HG02798 (cell line): ENCODE results near the gene IFT20.
"Not testable (repeated sequence)": the region's sequence is repeated elsewhere in the genome, so short reads cannot be mapped to it uniquely, and the experiment has no call there.

Experiments used
- ATAC-seq: cut with Tn5 transposase; IDR thresholded peaks from one replicate; pipeline ENCODE4 v1.9.1; 2021; ENCODE audit warnings: mild to moderate bottlenecking; ENCODE audit not compliant: unreplicated experiment, poor library complexity

The IFT20 gene

DNA sequence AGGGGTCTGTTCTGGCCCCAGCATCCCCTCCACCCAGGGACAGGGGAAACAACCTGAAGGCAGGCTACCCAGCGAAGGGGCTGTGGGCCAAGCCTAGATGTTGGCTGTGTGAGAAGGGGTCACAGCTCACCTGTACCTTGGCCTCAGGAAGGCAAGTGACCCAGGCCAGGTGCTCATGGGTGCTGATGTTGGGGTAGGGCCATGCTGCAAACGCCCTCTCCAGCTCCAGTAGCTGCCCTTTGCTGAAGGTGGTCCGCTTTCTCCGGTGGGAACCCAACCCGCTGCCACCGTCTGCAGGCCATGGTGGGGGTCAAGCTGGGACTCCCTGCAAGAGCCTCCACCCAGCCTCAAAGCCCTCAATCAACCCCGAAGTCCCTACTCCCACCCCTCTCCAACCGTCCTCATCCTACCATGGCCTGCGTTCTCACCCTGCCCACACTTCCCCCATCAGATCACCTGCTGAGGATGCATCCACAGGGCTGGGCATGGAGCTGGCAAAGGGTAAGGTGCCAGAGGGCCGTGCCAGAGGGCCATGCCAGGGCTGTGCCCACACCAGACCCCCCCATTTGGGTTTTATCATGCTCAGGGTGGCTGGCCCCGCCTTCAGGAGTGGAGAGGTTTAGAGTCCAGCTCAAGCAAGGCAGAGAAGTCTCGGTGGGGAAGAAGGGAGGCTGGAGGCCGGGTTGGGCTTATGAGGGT, 29.5 kb upstream of the IFT20 start, which contains the start of gene SEBOX:
Gene SEBOX, minus strand, starts transcription at position 535 of the 699 bp plus-strand sequence. Its CDS starts 48 bp downstream, at position 487.
- no peak for ATAC-seq

DNA sequence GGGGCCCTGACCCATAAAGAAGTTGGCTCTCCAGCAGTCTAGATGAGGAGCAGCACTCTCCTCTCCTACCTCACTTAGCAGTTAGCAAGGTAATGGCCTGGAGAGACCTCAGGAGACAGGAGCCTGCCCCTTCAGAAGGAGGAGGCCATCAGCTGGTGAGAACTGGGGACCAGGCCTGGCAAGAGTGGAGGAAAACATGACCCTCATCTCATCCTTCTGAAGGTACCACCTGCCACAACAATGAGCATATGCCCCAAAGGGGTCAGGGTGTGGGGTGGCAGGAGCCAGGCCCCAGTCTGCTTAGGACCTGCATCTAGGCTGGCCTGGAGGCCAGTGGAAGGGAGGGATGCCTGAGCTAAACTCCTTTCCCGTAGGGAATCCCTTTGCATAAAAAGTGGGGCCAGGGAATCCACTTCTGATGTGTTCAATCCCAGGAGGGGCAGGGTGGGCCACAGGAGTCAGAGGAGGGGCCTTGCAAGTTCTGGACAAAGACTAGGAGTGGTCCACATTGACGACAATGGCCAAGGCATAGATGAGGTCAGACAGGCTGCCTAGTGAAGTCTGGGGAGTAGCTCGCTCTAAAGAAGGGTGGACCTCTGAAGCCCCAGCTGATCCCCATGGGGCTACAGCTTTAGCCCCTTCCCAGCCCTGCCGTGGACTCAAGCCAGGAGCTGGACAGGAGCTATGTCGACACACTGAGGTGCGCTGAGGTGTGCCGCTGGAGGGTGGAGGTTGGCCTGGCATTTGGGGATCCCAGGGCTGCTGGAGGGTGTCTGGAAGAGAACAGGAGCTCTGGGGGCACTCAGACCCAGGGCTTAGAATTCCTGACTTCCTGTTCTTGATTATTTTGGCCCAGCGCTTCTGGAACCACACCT, 28.7 kb upstream of the IFT20 start:
- no peak for ATAC-seq

DNA sequence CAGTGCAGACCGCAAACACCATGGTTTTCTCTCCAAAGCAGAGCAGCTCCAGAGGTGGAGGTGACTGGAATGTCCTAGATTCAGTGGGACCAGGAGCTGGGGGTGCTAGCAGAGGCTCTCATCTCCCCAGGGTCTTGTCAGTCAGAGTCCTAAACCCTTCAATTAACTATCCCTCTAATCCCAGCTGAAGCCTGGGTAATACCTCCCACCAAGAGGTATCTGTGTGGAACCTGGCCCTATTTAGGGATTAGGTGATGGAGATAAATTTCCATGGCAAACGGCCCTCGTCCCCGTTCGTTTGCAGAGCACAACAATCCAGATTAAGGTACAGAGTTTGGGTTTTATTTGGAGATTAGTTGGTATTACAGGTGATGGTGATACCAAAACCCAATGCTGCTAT, 27.9 kb upstream of the IFT20 start:
- ATAC-seq = no peak

DNA sequence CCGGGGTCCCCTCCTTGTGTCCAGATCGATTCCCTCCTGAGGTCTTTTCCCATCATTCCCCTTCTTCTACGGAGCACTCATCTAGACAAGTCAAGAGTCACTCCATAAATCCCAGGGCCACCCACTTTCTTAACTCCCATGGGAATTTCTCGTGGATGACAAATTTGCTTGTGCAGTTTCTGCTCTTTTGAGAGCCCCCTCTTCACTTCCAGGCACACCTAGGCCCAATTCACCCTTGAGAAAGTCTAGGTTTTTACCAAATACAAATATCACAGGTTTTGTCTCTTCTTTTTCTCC, 22.6 kb upstream of the IFT20 start:
- ATAC-seq = no peak

DNA sequence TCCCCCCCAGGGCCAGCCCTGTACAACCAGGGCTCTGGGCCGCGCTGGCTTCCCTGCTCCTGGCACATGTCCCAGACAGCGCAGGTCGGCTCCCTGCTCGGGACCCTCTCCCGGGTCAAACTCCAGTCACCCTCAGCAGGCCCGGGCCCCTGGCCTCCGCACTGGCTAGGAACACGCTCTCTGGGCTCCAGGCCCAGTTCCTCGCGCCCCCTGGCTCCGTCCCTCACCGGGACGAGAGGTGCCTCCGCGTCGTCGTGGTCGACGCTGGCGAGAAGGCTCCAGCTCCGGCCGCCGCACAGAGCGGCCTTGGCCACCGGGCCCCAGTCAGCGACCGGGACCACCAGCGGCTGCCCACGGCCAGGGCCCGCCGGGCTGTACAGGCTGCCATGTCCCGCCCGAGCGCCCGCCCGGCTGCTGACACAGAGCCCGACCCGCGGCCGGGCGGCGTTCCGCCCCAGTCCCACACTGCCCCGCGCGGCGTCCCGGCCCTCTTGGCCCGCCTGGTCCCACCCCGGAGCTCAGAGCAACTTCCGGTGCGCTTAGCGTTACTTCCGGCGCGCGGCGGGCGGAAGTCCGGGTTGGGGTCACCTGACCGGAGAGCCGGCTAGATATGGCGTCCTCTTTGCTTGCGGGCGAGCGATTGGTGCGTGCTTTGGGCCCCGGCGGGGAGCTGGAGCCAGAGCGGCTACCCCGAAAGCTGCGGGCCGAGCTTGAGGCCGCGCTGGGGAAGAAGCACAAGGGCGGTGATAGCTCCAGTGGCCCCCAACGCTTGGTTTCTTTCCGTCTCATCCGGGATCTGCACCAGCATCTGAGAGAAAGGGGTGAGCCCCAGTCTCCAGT, 22.0 kb upstream of the IFT20 start, which contains the start of gene POLDIP2:
Gene POLDIP2, minus strand, starts transcription at position 467 of the 840 bp plus-strand sequence. Its CDS starts 79 bp downstream, at position 388.
- ATAC-seq = peak; percentile 99

DNA sequence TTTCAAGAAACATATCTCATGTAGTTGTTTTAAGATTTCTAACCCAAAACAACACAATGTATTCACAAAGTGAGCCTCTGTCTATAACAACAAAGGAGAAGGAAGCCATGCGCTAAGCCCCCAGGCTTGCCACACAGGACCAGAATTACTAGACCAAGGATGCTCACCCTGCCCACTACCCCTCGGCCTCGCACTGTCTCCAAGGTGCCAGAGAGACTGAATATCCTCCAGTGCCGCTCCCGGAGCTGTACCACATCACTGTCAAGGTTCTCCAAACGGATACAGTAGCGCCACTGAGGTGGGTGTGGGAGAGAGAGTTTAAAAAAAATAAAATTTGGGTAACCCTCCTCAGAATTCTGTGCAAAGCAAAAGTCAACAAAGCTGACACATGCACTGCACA, 15.0 kb upstream of the IFT20 start:
- no peak for ATAC-seq

DNA sequence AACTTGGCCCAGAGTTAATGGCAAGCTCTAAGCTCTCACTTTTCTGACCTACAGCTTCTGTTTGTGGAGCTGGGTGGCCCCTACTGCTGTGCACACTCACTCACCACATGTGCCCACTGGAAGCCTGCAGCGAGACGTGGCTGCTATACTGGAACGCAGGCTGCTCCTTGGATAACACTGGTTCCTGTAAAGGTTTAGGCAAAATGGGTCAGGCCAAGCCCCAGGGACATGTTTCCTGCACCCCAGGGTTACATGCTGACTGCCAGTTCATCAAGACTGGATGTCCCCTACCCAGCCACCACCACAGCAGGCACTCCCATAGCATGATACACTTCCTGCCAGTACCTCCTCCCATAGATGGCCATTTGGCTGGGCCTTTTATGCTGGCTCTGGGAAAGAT, 13.7 kb upstream of the IFT20 start:
- ATAC-seq = no peak

DNA sequence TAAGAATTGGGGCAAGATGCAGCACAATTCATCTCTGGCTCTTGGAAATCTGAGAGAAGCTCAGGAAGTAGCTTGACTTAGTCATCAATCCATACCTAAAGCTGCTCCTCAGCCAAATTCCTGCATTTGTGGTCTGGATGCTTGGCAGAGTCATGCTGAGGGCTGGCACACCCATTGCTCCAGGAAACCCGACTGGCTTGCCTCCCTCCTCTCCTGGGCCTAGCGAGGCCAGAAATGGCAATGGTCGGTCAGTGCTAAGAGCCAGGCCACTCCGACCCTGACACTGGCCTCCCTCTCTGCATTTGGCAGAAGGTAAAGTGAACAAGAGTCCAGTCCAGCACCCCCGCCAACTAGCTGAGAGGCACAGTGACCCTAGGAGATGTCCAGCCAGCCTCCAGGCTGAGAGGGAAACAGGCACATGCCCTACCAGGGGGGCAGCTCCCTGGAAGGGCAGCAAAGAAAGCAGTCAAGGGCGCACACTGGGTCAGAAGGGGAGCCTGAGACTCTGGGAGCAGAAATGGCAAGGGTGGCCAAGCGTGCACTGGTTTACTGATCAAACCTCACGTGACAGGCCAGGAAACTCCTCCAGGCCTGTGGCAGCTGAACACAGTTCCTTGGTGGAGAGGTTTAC, 12.1 kb upstream of the IFT20 start:
- ATAC-seq = no peak

DNA sequence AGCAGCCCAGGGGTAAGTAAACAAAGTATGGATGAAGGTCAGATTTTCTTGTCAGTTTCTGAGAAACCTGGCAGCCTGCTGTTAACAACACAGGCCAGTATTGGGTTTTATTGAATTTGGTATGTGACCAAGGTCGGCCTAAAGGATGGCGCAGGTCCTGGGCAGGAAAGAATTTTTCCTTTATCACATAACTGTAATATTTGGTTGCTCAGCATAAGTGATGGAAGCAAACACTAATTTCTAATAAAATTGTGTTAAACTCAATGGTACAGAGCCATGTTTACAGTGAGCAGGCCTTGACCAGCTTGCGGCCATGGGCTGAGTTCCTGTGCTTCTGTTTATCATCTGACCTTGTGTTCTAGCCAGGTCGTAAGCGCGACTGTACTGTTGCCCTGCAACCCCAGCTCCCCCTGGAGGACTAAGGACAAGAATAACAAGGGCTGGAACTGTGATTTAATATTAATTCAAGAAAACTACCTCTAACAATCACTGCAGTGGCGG, 11.5 kb upstream of the IFT20 start:
- ATAC-seq = no peak

DNA sequence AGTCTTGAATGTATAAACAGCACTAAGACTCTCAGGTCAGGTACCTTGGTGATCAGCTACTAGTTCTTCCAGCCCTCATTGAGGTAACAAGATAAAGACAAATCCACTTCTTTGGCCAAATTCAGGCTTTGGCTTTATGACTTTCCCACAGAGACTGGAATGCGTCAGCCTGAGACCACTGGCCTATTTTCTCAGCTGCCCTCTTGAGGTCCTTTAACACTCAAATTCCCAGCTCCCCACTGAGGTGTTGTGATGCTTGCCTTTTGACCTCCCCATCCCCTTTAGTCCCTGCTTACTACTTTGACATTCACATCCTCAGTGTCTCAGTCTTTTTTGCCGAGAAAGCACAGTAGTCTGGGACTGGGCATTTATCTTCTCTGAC, 10.9 kb upstream of the IFT20 start:
- no peak for ATAC-seq

DNA sequence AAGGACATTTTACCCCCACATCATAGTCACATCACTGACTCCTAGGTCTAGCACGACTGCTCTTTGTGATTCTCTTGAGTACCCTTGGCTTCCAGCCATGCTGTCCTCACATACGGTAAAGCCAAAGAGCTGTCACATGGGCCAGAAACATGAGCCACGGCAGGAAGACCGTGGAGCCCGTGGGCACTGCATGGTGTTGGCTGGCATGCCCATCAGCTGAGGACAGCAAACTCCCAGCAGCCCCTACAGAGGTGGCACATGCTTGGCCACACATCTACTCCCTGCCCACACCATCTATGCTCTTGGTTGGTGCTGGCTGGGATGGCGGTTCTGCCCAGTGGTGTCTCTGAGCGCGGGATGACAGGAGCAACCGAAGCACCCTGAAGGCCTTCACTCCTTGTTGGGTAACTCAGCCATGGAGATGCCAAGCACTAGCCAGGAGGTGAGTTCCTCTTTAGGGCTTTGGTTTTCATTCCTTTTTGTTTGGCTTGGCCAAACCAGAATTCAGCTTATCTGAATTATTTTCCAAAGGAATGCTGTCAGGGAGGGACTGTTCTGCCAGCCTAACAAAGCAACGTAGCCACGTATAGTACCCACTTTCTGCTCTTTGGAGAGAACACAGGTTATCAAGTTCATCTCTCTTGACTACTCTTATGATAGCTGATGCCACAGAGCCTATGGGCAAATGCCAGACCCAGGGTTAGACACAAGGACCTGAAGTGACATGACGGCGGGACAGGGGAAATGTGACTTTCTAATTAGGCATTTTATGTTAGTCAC, 10.3 kb upstream of the IFT20 start:
- no peak for ATAC-seq

DNA sequence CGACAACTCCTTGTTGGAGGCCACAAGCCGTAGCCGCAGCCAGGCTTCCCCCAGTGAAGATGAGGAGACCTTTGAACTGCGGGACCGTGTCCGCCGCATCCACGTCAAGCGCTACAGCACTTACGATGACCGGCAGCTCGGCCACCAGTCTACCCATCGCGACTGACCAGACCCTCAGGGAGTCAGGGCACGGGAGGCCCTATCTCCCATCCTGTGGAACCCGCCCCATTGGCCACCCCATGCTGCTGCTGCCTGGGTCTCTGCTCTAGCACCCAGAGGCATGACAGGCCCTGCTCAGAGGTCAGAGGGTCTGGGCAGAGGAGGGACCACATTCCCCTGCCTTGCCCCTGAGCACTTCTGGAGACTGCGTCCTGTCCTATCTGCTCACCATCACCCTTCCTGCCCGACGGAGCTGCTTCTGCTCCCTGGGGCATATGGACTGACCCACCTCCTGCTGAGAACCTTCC, 9.2 kb upstream of the IFT20 start:
- no peak for ATAC-seq

DNA sequence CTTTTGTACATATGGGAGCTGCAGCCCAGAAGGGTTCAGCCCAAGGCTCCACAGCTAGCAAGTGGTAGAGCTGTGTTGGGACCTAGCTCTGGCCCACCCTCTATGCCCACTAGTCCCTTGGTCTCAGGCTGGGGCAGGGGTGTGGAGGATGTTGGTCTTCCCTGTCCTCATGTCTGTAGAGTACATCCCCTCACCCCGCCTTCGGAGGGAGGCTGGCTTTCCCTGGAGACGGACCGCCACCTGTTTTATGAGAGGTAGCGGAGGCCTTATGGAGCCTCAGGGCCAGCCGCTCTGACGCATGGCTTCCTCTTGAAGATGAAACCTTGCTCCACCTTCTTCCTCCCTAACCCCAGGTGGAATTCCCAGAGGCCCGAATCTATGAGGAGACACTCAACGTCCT, 8.7 kb upstream of the IFT20 start:
- no peak for ATAC-seq

DNA sequence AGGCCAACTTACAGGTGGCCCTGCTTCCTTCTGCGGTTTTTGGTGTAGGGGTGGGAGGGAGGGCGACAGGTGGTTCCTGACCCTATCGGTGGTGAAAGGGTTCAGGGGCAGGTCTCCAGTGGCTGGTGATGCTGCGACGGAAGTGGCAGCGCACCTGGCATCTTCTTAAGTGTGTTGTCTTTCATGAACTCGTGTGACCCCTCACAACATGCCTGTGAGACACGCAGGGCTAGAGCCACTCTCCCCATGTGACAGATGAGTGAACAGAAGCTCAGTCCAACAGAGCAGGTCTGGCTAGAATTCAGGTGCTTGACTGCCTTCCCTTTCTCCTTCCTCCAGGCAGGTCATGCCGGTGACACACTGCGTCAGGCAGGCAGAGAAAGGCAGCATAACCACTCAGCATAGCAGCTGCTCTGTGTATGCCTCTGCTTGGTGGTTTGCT, 8.2 kb upstream of the IFT20 start:
- no peak for ATAC-seq

DNA sequence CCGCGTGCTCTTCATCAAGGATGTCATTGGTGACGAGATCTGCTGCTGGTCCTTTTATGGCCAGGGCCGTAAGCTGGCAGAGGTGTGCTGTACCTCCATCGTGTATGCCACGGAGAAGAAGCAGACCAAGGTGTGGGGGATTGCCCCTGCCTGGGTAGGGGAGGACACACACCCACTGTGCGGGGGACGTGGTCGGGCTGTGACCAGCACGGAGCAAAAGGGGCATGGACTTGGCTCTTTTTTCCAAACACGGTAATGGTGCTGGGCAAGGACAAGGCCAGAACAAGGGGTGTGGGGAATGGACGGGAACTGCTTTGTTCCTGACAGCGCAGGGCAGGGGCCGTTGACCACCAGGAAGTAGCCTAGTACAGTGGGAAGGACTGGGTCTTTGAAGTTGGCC, 7.0 kb upstream of the IFT20 start:
- no peak for ATAC-seq

DNA sequence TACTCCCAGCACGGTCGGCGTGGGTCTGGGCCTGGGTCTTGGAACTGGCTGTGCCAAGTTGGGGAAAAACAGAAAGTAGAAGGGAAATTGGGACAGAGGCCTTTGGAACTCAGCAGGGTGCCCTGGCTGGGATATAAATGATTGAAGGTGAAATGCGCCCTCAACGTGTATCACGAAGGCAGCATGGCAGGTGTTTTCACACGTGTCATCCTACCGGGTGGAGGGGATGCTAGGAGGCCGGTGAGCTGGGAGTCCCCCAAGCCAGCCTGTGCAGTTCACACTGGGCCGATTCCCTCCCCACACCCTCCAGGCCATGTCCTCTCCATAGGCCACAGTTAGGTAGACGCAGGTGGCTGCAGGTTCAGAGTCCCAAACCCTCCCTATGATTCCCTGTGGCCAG, 6.2 kb upstream of the IFT20 start:
- ATAC-seq = no peak

DNA sequence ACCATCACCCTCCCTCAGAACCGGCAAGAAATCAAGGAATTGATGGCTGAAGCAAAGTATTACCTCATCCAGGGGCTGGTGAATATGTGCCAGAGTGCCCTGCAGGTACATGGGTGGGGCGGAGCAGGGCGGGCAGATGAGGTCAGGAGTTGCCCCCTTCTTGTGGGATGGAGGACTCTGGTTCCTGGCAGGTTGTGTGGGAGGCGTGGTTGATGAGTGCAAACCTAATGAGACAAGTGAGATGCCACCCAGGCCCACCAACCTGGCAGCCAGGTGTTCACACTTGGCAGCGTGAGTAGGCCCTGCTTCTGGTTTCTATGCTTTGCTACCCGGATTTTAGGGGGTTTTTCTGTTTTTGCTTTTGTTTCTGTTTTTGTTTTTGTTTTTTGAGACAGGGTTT, 5.1 kb upstream of the IFT20 start:
- ATAC-seq = no peak

DNA sequence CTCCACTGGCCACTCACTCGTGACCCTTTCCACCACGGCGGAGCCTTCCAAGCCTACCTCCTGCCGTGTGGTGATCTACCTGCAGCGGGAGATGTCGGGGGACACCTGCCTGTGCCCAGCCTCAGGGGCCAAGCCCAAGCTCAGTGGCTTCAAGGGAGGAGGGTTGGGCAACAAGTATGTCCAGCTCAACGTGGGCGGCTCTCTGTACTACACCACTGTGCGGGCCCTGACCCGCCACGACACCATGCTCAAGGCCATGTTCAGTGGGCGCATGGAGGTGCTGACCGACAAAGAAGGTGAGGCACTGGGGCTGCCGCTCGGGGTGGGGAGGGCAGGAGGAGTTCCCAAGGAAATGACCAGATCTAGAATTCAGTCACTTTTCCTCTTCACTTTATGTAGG, 4.2 kb upstream of the IFT20 start:
- no peak for ATAC-seq

DNA sequence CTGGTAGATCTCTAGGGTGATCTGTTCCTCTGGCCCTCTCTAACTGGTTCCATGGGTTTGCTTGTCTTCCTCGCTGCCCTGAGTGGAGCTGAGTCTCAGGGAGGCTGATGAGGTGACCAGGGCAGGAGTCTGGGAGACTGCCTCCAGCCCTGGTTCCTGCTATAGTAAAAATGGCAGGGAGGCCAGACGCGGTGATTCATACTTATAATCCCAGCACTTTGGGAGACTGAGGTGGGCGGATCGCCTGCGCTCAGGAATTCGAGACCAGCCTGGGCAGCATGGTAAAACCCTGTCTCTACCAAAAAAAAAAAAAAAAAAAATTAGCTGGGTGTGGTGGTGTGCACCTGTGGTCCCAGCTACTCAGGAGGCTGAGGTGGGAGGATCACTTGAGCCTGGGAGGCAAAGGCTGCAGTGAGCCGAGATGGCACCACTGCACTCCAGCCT, 3.5 kb upstream of the IFT20 start:
- not testable (repeated sequence) for ATAC-seq
